ENCODE results near the gene RAB7B.

- no peak for TF ChIP-seq POLR2AphosphoS5 (IDR thresholded peaks at IDR 0.05)
- TF ChIP-seq, protein P1, sequence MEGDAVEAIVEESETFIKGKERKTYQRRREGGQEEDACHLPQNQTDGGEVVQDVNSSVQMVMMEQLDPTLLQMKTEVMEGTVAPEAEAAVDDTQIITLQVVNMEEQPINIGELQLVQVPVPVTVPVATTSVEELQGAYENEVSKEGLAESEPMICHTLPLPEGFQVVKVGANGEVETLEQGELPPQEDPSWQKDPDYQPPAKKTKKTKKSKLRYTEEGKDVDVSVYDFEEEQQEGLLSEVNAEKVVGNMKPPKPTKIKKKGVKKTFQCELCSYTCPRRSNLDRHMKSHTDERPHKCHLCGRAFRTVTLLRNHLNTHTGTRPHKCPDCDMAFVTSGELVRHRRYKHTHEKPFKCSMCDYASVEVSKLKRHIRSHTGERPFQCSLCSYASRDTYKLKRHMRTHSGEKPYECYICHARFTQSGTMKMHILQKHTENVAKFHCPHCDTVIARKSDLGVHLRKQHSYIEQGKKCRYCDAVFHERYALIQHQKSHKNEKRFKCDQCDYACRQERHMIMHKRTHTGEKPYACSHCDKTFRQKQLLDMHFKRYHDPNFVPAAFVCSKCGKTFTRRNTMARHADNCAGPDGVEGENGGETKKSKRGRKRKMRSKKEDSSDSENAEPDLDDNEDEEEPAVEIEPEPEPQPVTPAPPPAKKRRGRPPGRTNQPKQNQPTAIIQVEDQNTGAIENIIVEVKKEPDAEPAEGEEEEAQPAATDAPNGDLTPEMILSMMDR (IDR thresholded peaks at IDR 0.05), result no peak
- TF ChIP-seq POLR2A (IDR thresholded peaks at IDR 0.05), result no peak
- TF ChIP-seq EP300 (IDR thresholded peaks at IDR 0.05; ENCODE audit: low read depth), result no peak
Observed at GRCh38 chr1:205961405-205961804, 41.8 kb downstream of the RAB7B start.
